CD4-positive, alpha-beta T cell treated with Interleukin-4 for 1 hour (primary cell): ENCODE results near the gene AFF3.
A peak's percentile ranks its signal among the peaks of the same experiment; 100 is the strongest.
"Not testable (repeated sequence)": the region's sequence is repeated elsewhere in the genome, so short reads cannot be mapped to it uniquely, and the experiment has no call there.

Experiments used
- DNase-seq, 2 donors: peaks; one replicate each; pipeline ENCODE4 v3.0.0-alpha.2; 2020 to 2022

The AFF3 gene

DNA sequence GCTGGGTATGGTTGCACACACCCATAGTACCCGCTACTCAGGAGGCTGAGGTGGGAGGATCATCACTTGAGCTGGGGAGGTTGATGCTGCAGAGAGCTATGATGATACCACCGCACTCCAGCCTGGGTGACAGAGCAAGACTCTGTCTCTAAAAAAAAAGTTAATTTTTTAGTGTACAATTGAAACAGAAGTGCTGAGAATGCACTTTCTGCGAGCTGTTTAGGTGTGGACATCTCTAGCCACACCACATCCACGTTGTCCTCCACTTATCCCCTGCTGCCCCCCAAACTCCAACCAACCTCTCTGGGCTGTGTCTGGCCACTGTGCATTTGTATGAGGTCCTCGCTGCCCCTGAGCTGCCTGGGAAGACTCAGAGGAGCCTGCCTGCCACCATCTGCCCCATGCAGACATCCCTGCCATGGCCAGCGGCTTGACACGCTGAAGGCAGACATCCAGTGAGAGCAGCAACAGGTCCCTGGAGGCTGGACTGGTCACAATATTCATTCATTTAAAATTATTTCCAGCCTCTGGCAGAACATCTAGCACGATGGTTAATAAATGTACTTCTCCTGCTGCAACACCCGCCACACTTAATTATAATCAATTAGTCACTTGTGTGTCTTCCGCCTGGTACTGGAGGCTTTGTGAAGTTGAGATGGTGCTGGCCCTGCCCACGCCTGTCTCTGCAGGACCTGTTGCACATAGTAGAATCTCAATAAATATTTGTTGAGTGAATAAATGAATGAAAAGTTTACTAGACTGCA is 3.7 kb upstream of the AFF3 start:
- no peak for DNase-seq

DNA sequence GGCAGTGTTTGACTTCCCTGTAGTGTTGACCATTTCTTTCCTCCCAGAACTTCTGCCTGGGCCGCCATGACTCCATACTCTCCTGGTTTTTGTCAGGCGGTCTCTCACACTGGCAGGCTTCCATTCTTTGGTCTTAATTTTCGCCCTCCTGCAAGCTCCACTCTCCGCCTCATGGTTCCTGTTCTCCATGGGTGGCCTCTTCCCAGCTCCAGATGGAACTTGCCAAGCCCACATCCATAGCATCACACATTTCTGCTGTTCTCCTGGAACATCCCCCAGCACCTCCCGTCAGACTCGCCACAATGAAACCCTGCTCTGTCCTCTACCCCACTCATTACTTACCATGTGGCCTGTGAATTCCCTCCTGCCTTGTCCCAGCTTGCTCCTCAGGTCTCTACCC is 896 bp upstream of the AFF3 start:
- no peak for DNase-seq

DNA sequence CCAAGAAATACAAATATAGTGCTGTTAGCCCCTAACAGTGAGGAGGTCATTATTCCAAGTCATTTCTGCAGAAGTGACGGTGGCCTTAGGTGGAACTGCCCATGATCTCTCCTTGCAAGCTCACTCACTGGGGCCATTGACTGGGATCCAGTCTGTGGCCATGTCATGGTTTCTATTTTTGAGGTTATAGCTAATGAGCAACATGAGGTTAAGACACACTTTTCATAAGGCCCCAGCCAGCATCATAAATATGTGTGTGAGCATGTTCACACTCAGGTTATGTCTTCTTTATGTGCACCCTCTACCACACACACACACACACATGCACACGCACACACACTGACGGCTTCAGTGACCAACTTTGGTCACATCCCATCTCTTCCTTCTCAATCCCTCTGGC is 484 bp downstream of the AFF3 start:
- DNase-seq = no peak

DNA sequence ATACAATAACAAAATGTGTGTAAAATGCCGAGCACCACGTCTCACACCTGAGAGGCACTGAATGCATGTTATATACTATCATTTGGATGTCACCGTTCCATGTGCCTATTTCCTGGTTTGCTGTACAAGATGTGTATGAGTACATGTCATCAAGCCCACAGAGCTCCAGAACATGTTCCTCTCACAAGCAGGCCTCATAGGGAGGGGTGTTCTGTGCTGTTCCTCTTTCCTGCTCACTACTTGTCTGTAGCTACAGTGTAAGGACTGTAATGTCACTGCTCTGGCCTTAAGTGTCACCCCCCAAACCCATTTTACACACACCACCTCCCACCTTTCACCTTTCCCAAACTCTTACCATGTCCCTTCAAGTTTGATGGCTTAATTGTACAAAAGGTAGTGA is 1.8 kb downstream of the AFF3 start:
- peak; percentile 3 to 45 for DNase-seq

DNA sequence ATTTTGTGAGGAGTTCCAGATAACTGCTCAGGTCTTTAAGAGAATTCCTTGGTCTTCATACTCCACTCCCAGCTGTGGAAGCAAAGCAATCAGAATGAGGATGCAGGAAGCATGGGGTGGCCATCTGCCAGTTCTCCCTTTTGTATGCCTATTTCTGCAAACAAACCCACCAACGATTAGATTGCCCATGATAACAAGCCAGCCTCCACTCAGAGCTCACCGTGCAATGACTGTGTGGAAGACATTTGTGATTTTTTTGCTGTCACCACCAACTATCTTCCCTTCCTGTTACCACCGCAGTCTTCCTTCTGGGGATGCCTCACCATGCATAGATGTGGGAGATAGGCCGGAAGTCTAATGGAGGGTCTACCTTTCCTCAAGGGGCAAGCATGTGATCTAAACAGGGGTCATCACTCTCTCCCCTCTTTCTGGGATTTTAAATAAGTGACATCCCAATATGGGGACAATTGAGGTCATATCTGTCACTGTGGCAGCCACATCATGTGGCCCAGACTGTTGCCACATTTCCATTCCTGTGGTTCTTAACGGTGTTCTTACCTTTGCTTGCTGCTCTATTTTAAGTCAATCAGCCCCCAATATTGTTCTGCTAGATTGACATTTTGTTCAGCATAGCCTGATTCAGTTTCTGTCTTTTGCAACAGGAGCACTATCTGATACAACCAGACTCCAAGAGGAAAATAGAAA is 4.4 kb downstream of the AFF3 start:
- DNase-seq = no peak

DNA sequence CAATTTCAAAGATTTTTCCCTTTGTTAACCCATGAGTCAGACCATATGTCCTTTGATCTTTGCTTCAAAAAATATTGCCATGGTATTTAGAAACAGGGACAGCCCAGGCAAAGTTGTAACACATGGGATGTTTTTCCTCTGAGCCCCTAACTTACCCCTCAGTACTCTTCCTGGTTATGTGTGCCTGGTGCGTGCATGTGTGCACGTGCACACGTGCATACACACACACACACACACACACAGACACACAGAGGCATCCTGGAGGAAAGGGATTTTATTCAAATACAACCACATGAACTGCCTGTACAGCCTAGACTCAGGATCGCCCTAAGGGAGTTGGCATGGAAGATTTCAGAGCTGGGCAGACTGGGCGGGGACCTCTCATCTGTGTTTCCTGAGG is 5.1 kb downstream of the AFF3 start:
- no peak for DNase-seq

DNA sequence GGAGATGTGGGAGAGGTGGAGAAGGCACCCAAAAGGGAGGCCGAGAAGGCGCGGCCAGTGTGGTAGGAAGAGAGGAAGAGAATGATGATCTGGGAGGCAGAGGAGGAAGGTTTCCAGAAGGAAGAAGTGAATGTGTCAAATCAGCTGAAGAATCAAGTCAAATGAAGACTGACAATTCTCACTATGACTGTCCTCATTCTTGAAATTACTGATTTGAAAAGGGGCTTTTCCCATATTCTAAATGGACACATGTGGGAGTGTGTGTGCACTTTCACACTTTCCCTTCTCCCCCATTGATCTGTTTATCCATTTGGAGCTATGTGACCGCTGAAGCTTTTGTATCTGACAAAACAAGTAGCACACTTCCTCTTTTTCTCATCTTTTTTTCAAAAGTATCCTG is 6.1 kb downstream of the AFF3 start:
- no peak for DNase-seq

DNA sequence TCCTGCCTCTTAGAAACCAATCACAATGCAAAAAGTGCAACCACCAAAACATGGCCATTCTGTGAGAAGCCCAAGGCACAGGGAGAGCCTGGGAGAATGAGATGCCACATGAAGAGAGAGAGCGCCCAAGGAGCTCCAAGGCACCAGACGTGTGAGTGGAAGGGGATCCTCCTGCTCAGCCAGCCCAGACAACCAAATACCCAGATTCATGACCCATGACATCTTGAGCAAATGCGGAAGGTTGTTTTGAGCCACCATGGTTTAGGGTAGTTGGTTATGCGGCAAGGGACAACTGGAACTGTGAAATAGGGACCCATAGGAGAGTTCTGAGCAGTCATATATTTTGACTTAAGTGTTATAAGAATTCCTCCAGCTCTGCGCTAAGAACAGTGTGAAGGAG is 7.0 kb downstream of the AFF3 start:
- DNase-seq = no peak

DNA sequence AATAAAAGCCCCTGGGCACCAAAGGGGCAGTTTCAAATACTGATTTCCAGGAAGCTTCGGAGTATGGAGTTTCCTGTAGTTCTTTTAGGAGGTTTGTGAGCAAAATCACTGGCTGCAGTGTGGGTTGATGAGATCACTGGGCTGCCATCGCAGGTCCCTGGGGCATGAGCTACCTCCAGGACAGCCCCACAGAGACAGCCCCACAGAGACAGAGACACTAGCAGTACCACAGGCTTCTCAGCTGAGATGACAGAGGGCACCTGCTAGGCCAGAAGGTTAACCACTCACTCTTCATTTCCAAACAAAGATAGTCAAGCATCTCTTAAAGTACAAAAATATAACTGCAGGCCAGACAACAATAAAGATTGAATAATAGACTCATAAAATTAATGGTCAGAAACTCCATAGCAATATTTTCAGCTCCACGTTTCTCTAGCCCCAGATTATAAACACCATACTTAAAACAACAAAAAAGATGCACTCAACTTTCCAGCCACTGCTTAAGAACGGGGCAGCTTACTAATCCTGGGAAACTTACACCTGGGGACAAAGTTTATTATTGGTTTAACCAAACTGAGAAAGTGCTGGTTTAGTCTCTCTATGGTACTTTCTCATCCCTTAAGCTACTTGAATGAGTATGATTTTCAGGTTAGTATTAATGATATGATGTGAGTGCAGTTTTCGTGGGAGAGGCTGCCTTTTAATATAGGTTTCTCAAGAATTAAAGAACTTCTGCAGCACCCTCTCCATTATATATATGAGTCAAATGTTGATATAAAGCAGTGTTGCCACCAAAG is 11.6 kb downstream of the AFF3 start:
- no peak for DNase-seq

DNA sequence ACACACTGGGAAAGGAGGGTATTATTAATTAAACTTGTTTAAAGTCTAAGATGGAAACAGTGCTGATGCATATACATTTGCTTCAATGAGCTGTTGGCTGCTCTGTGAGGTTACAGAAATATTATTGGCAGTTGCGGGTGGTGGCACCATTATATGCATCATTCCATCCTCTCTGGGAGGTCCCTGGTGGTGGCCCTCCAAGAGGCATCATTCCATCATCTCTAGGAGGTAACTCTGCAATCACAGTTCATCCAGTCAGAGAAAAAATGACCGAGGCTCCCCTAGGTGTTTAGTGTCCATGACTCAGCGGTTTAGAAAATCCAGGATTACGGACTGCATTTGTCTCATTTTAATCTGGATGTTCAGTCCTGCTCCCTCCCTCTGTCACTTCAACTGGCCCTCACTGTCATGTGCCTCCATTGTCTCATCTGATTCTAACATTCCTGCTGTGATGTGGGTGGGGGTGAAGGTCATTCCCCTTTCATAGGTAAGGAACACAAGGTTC is 15.4 kb downstream of the AFF3 start:
- DNase-seq = no peak

DNA sequence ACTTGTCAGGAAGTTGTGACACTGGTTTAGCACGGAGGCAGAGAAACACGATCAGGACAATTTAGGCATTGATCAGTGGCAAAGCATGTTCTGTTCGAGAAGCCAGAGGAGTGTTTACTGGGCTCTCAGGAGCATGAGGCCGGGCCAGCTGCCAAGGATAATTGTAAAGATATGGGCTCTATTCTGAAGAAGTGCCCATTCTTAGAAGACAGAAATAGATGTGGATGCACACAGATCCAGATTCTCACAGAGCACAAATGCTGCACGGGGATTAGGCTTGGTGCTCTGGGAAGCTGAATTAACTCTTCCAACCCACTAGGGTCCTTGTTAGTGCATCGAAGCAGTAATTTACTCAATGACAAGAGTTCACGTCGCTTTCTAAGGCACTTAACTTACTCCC is 16.2 kb downstream of the AFF3 start:
- no peak for DNase-seq

DNA sequence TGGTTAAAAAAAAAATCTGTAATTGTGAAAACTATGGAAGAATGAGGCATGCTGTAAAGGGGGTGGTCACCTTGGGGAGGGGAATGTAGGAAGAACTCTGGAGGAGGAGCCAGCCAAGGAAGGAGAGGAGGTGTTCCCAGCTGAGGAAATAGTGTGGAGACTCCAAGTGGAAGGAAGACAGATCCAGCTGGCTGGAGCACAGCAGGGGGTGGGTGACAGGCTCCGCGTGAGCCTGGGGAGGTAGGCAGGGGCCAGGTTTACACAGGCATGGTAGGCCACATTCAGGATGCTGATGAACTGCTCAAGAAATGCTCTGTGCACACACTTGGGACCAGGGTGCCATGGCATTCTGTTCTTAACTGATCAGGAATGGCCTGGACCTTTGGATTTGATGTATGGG is 16.8 kb downstream of the AFF3 start:
- no peak for DNase-seq

DNA sequence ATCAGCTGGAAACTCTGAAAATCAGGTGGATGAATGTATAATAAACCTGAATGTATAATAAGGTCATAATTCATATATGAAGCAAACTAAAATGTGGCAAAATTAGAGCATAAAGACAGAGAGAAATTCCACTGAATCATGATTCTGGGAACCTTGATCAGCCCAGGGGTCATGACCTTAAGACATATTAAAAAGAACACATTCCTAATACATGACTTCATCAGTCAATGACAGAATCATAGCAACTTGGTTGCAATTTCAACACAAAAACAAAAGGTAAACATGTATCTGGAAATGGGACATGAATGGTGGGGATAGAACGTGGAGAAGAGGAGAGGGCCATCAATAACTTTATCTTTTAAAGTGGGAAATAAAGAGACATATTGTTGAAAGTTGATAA is 17.6 kb downstream of the AFF3 start:
- no peak for DNase-seq

DNA sequence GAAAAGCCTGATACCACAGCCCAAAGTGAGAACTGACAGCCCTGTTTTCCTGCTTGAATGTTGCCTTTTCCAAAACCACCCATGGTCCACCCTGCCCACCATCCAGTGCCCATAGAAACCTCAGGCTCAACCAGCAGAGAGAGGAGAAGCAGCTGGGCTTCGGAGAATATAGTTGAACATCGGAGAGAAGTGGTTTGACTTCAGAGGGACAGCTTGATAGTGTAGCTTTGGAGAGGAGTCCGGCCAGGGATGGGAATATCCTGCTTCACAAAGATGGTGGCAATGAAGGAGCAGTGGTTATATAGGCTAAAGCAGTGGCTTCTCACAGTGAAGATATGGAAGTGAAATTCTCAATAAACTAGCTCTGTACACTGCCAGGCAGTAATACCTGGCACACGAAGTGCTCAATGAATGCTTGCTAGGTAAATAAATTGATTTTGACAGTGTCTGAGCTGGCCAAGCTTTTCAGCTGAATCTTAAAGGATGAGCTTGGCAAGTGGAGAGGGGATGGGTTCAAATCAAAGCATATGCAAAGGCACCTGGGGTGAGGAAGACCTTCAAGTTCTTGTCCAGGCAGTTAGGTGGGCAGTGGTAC is 21.2 kb downstream of the AFF3 start:
- DNase-seq = no peak

DNA sequence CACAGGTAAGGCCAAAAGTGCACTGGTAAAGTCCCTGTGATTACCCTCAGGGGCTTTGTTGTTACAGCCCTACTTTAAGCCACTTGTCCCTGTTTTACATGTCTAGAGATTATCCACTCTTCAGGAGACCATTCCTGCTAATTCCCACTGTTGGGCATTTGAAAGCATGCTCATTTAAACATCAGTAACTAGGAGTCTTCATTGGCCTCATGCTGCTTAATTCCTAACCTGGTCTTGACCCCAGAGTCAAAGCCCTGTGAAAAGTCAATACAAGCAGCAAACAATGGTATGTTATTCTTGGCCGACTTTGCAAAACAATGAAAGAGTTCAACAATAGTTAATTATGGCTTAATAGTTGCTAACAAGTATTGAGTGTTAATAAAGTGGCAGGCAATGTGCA is 23.2 kb downstream of the AFF3 start:
- no peak for DNase-seq

DNA sequence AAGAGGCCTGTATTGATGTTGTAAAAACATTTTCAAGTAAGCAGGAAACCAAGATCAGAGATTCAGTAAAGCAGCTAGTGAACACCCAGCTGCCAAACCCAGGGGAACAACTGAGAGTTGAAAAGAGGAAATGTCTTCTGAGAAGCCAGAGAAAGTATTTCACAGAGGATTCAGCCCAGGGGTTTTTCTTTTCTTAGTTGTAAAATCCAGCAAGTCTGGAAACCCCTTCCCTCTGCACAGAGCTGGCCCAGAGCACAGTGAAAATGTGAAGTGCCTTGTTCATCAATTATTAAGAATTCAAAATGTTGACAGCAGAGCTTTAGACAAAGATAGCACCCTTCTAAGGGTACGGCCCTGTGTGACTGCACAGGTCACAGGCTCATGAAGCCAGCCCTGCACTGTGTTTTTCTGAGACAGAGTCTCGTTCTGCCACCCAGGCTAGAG is 28.4 kb downstream of the AFF3 start:
- no peak for DNase-seq

DNA sequence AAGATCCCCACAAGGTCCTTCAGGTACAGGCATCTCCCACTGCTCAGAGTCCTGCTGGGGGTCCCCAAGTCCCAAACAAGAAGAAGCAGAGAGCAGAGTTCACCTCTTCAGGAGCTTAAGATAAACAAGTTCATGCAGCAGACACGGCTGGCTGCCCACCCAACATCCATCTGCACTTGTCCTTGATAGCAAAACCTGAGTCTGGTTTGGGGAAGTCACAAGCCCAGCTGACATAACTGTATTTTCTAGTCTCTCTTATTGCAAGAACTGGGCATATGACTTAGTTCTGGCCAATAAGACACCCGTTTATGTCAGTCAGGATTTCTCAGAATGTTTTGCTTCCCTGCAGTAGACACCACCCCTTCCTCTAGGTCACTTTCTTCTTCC is 31.8 kb downstream of the AFF3 start:
- peak in 1 of 2 donors; percentile 44 for DNase-seq

DNA sequence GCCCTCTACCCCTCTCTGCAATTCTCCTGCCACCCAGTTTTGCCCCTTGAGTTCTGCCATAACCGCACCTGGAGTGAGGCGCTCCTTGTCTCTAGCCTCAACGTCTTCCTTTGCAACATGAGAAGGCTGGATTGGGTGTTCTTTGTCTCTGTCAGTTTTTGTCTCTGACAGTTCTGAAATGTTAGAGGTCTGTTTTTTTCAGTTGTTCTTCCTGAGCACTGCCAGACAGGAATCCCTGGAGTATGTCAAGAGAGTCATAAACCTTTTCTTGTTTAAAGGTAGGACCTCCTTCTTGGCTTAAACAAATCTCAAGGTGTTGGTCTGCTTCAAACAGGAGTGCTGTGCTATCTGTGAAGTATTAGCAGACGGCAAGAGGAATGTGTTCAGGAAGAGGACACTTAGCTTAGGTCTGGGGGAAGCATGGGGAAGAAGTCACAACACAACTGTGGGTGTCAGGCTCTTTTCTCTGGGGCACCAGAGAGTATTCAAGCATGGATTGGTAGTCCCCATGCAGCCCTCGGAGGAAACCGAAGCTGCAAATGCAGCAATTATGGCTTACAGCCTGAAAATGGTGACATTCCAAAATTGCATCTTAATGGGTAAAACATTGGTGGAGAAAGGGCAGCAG is 32.3 kb downstream of the AFF3 start:
- no peak for DNase-seq

DNA sequence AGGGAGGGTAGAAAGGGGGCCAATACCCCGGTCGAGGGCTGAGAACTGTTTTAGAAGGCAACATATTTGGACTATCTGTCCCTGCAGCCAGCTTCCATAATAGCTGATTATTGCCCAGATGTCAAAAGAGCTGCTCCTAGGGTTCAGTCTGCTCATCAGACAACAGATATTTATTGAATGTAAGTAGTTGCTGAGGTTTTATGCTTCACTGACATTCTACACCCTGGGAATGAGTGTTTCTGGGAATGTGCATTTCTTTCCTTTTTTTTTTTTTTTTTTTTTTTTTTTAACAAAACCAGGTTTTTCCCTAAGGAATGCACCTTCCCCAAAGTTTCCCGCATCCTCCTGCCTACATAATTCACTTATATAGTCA is 33.8 kb downstream of the AFF3 start:
- DNase-seq = not testable (repeated sequence)

DNA sequence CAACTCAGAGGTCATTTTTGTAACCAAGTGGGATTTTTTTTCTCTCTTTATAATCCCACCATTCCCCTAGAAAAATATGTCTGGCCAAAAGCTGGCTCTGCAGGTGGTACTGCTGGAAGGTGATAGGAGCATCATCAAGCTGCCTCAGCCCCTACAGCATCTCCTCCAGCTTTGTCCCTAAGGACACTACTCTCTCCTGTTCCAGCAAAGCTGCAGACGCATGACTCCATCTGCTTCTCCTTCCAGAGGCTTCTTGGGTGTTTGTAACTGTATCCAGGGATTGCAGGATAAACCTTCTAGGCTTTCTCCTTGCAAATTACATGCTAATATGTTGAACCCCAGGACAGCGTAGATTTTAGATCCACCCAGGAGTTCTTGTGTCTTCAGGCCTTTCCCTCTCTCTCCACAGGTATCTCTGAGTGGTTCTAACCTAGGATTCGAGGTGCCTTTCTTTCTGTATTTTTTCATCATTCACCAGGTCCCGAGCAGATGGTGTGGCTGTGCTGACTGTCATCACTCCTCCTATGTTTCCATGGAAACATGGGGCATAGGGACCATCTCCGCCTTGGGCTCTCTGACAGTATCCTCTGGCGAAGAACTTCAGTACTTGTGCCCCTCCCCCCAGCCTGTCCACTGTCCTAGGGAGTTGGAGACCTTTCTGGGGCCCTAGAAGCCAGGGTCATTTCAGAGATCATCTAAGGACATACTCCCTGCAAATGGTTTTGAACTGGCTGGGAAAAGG is 34.3 kb downstream of the AFF3 start:
- DNase-seq = no peak

DNA sequence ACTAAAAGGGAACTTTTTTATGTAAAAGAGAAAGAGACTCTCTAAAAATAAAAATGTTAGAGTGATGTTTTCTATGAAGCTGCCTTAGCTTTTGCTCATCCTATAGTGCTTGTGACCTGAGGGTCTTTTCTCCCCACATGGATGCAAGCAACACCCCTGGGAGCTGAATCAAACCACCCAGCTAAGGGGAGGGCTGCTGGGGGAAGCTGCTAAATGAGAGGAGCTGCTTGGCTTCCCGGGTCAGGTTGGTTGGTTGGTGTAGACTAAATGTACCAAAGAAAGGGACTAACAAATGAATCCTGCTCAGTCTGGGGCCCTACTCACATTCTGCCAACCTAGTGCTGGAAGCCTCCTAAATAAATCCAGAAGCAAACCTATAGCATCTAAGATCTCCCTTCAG is 35.0 kb downstream of the AFF3 start:
- DNase-seq = no peak

DNA sequence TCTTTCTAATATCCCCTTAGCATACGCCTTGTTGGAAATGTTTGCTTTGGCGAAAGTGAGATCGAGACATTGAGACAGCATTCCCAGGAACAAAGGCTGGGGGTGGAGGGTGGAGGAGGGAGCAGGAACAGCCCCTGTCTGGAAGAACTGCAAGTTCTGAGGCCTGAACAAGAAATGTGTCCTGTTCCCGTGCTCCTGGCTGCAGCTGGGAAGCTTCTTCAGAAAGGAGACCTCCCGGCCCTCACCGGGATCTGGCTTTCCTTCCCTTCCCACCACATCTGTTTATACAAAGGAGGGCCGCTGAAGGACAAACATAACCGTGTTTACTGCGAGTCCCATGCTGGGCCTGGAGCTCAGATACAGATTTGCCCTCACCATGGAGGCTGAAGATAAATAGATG is 35.9 kb downstream of the AFF3 start:
- DNase-seq = no peak
